Subcutaneous adipose tissue (tissue), 4 donors: ENCODE data around the gene INPP4B. TPM values are rescaled to one million over a fixed set of nuclear protein-coding genes. Genes with fewer than 3 reads are reported as not detected.

Experiments used
- total RNA-seq, 4 donors: library from RNA; depleted of rRNA; stranded (reverse); fragments of >200 nt; gene quantifications; one replicate each; pipeline ENCODE4 v1.1.0, GENCODE V29; 2016
- TF ChIP-seq, protein P1 (sequence below): fragments of 450-650 bp; IDR thresholded peaks from one replicate; pipeline ENCODE4 v1.5.1; 2016; ENCODE audit warnings: low read depth, mild to moderate bottlenecking, control low read depth, antibody characterized with exemption, moderate library complexity

Gene INPP4B
- total RNA-seq, 4 donors from 2014 or later: 14.3 to 28.1 (median 24.6) TPM

DNA sequence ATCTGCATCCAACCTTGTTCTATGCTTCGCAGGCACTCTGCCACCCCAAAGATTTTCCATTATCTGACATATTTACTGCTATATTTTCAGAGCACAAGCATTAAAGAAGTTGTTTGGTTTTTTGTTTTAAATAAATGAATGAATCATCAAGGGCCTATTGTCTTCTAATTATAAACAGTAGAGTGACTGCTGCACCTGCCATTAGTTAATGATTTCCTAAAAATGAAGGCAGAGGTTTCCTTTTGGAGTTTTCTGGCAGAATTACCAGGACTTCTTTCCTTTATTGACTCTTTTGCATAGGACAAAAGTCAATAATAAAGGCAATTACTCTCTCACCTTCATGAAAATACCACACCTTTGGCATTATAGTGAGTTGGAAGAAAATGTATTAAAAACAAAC lies 238.1 kb downstream of the INPP4B start:
- TF ChIP-seq, protein P1, sequence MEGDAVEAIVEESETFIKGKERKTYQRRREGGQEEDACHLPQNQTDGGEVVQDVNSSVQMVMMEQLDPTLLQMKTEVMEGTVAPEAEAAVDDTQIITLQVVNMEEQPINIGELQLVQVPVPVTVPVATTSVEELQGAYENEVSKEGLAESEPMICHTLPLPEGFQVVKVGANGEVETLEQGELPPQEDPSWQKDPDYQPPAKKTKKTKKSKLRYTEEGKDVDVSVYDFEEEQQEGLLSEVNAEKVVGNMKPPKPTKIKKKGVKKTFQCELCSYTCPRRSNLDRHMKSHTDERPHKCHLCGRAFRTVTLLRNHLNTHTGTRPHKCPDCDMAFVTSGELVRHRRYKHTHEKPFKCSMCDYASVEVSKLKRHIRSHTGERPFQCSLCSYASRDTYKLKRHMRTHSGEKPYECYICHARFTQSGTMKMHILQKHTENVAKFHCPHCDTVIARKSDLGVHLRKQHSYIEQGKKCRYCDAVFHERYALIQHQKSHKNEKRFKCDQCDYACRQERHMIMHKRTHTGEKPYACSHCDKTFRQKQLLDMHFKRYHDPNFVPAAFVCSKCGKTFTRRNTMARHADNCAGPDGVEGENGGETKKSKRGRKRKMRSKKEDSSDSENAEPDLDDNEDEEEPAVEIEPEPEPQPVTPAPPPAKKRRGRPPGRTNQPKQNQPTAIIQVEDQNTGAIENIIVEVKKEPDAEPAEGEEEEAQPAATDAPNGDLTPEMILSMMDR: no peak

DNA sequence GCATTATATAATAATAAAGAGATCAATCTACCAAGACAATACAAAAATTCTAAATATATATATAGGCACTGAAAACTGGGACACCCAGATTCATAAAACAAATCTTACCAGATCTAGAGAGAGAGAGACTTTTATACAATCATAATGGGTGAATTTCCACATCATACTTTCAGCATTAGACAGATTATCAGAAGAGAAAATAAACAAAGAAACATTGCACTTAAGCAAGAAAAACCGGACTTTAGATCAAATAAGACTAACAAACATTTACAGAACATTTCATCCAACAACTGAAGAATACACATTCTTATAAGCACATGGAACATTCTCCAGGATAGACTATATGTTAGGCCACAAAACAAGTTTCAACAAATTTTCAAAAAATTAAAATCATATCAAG lies 245.1 kb downstream of the INPP4B start:
- TF ChIP-seq, protein P1: no peak

- TF ChIP-seq, protein P1: no peak
Observed at GRCh38 chr4:142598132-142598531, 248.0 kb downstream of the INPP4B start.

DNA sequence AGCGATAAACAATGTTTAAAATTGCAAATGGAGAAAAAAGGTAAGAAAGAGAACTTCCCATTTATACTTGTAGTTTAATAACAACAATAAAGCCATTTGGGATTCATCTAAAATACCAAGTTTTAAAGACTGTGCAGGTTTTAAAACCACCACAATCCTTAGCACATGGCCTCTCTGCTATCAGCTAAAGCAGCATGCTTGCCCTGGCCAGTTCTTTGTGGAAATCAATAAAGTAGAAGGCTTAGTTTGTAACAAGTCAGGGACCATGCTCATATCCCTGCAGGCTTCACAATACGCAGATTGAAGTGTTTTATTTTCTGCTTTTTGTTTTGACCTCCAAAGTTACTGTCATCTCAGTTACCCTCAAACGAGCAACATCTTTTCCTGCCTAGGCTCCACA lies 249.5 kb downstream of the INPP4B start:
- TF ChIP-seq, protein P1: no peak

DNA sequence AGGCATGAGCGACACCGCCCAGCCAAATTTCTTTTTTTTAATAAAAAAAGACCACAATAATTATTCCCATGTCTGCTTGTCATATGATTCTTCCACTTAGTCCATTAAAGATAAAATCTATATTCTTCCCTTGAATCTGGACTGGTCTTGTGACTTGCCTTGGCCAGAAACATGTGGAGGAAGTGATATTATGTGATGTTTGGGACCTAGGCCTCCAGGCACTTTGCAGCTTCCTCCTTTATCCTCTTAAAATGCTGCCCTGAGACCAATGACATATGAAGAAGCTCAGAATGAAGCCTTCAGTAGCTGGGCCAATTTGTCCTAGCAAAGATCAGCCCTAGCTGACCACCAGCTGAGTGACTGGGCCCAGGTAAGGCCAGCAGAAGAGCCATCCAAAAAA lies 250.0 kb downstream of the INPP4B start:
- TF ChIP-seq, protein P1: no peak

GRCh38 chr4:142595222-142595871 lies 250.8 kb downstream of the INPP4B start:
- TF ChIP-seq, protein P1: no peak

- TF ChIP-seq, protein P1: no peak
Observed at GRCh38 chr4:142585411-142585810, 260.7 kb downstream of the INPP4B start.
